HepG2 (cell line): ENCODE data around the gene TMEM86B. TPM values are rescaled to one million over a fixed set of nuclear protein-coding genes. Genes with fewer than 3 reads are reported as not detected.

ENCODE experiments used
- CC2D1A ChIP-seq: sonication (generic); formaldehyde crosslinking; IDR thresholded peaks from 2 replicates; pipeline ENCODE4 v1.8.1; 2023; ENCODE audit warnings: mild to moderate bottlenecking, missing genetic modification reagents
- ETV6 ChIP-seq: sonication (generic); formaldehyde crosslinking; conservative IDR thresholded peaks from 2 replicates; pipeline ENCODE4 v1.4.0; 2020; ENCODE audit warnings: missing genetic modification reagents
- HDAC2 ChIP-seq: sonication (generic); formaldehyde crosslinking; IDR thresholded peaks from 2 replicates; pipeline ENCODE4 v1.4.0; 2020; ENCODE audit warnings: missing genetic modification reagents
- HOXA5 ChIP-seq: sonication (generic); formaldehyde crosslinking; IDR thresholded peaks from 2 replicates; pipeline ENCODE4 v1.4.0; 2020; ENCODE audit warnings: missing genetic modification reagents
- IRF2 ChIP-seq: IDR thresholded peaks from 2 replicates; pipeline ENCODE4 v1.6.1; 2018; ENCODE audit warnings: missing genetic modification reagents, missing compliant biosample characterization
- KDM2A ChIP-seq: sonication (generic); formaldehyde crosslinking; IDR thresholded peaks from 2 replicates; pipeline ENCODE4 v1.4.0; 2020; ENCODE audit warnings: low read depth, missing genetic modification reagents, borderline replicate concordance
- KMT2A ChIP-seq: sonication (generic); formaldehyde crosslinking; IDR thresholded peaks from 2 replicates; pipeline ENCODE4 v1.4.0; 2020; ENCODE audit warnings: missing genetic modification reagents
- SMAD1 ChIP-seq: sonication (generic); formaldehyde crosslinking; IDR thresholded peaks from 2 replicates; pipeline ENCODE4 v1.4.0; 2020; ENCODE audit warnings: missing genetic modification reagents, low read depth, mild to moderate bottlenecking, borderline replicate concordance
- SUZ12 ChIP-seq: fragments of 150-350 bp; IDR thresholded peaks from 2 replicates; pipeline ENCODE4 v1.6.1; 2014; ENCODE audit warnings: low read depth, low read length
- ZBTB7A ChIP-seq: sonication (generic); formaldehyde crosslinking; IDR thresholded peaks from 2 replicates; pipeline ENCODE4 v1.8.0; 2022; ENCODE audit warnings: mild to moderate bottlenecking, missing genetic modification reagents
- ZEB1 ChIP-seq: IDR thresholded peaks from 2 replicates; pipeline ENCODE4 v1.6.1; 2012; ENCODE audit warnings: mild to moderate bottlenecking, low read depth, inconsistent platforms; ENCODE audit not compliant: insufficient replicate concordance
- ZNF224 ChIP-seq: sonication (generic); formaldehyde crosslinking; IDR thresholded peaks from 2 replicates; pipeline ENCODE4 v1.5.0; 2020; ENCODE audit warnings: mild to moderate bottlenecking, missing genetic modification reagents
- ZNF468 ChIP-seq: sonication (generic); formaldehyde crosslinking; IDR thresholded peaks from 2 replicates; pipeline ENCODE4 v1.8.0; 2022; ENCODE audit warnings: mild to moderate bottlenecking, moderate library complexity, missing genetic modification reagents
- ZNF589 ChIP-seq: sonication (generic); formaldehyde crosslinking; conservative IDR thresholded peaks from 2 replicates; pipeline ENCODE4 v1.8.0; 2022; ENCODE audit warnings: mild to moderate bottlenecking, moderate library complexity, missing genetic modification reagents
- ZNF713 ChIP-seq: sonication (generic); formaldehyde crosslinking; IDR thresholded peaks from 2 replicates; pipeline ENCODE4 v1.4.0; 2020; ENCODE audit warnings: mild to moderate bottlenecking, missing genetic modification reagents
- ZNF83 ChIP-seq: sonication (generic); formaldehyde crosslinking; IDR thresholded peaks from 2 replicates; pipeline ENCODE4 v1.4.0; 2020; ENCODE audit warnings: missing genetic modification reagents, mild to moderate bottlenecking, borderline replicate concordance
- ZSCAN30 ChIP-seq: sonication (generic); formaldehyde crosslinking; IDR thresholded peaks from 2 replicates; pipeline ENCODE4 v1.5.0; 2020; ENCODE audit warnings: mild to moderate bottlenecking, missing genetic modification reagents
- polyA plus RNA-seq, 8 experiments: library from polyadenylated mRNA; depleted of rRNA in 3 of 8; stranded (reverse) in 7 of 8; unstranded in 1 of 8; fragments of >200 nt; fragmentation: Illumina TruSeq in 4 of 8; extraction: Trizol in 4 of 8; gene quantifications; 2 replicates each; pipeline versions ENCODE4 v1.2.1 to v1.2.3, GENCODE V29; 2011 to 2016; ENCODE audit warnings: low read depth in 4 of 8, missing spikeins in 1 of 8, mixed read lengths in 1 of 8; ENCODE audit not compliant: insufficient read depth in 1 of 8
- total RNA-seq, 5 experiments: library from RNA; depleted of rRNA; stranded (reverse); fragments of >200 nt; fragmentation: Illumina TruSeq; extraction: Trizol; gene quantifications; 2 replicates each; pipeline ENCODE4 v1.2.3, GENCODE V29; 2016; ENCODE audit warnings: low read depth in 1 of 5
- TF ChIP-seq, protein P1 (sequence below): sonication (generic); formaldehyde crosslinking; IDR thresholded peaks from 2 replicates; pipeline ENCODE4 v1.8.0; 2022; ENCODE audit warnings: mild to moderate bottlenecking, missing genetic modification reagents, moderate library complexity
- TF ChIP-seq, protein P2 (sequence below): sonication (generic); formaldehyde crosslinking; IDR thresholded peaks from 2 replicates; pipeline ENCODE4 v1.8.0; 2022; ENCODE audit warnings: mild to moderate bottlenecking, missing genetic modification reagents, moderate library complexity
- TF ChIP-seq, protein P3 (sequence below): sonication (generic); formaldehyde crosslinking; IDR thresholded peaks from 2 replicates; pipeline ENCODE4 v1.4.0; 2020; ENCODE audit warnings: mild to moderate bottlenecking, missing genetic modification reagents
- TF ChIP-seq, protein P4 (sequence below): sonication (generic); formaldehyde crosslinking; IDR thresholded peaks from 2 replicates; pipeline ENCODE4 v1.5.1; 2020; ENCODE audit warnings: missing genetic modification reagents, mild to moderate bottlenecking, borderline replicate concordance
- TF ChIP-seq, protein P5 (sequence below): sonication (generic); formaldehyde crosslinking; IDR thresholded peaks from 2 replicates; pipeline ENCODE4 v1.5.0; 2020; ENCODE audit warnings: missing genetic modification reagents, mild to moderate bottlenecking, borderline replicate concordance

TMEM86B gene
- total and polyA plus RNA-seq, 2 of the 13 experiments (the other 11 are each of a cell fraction or from before 2014, with no cell fraction given): 7.7 to 9.6 TPM

DNA sequence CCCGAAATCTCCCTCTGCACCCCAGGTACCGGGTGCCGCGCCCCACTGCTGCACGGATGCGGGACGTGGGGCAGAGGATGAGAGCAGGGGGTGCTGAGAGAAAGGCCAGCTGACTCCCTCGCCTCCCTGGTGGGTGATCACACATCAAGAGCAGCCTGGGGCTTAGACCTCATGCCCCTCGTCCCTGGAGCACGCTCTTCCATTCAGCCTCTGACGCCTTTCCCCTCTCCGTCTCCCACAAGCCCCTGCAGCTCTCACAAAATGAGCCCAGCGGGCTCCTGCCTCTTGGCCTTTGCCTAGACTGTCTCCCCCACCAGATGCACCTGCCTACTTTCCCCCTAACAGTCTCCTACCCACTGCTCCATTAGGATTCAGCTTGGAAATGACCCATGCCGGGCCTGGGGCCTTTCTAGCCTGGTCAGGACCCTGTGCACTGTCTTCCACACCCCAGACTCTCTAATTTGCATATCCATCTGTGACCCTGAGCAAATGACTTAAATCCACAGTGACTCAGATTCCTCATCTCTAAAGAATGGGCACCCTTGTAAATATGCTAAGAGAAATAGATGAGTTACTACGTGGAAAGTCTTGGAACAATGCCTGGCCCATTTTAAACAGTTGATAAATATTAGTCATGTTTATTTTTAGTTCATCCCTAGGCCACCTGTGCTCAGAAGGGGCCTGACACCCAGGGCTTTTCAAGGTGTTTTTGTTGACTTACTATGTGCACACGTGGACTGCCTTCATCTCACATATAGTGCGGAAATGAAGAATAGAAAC, 18.7 kb downstream of the TMEM86B start (continued):
- TF ChIP-seq, protein P1, sequence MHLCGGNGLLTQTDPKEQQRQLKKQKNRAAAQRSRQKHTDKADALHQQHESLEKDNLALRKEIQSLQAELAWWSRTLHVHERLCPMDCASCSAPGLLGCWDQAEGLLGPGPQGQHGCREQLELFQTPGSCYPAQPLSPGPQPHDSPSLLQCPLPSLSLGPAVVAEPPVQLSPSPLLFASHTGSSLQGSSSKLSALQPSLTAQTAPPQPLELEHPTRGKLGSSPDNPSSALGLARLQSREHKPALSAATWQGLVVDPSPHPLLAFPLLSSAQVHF (CRISPR knock-in tag): no peak
- TF ChIP-seq, protein P2, sequence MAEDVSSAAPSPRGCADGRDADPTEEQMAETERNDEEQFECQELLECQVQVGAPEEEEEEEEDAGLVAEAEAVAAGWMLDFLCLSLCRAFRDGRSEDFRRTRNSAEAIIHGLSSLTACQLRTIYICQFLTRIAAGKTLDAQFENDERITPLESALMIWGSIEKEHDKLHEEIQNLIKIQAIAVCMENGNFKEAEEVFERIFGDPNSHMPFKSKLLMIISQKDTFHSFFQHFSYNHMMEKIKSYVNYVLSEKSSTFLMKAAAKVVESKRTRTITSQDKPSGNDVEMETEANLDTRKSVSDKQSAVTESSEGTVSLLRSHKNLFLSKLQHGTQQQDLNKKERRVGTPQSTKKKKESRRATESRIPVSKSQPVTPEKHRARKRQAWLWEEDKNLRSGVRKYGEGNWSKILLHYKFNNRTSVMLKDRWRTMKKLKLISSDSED (CRISPR knock-in tag): no peak
- TF ChIP-seq, protein P3, sequence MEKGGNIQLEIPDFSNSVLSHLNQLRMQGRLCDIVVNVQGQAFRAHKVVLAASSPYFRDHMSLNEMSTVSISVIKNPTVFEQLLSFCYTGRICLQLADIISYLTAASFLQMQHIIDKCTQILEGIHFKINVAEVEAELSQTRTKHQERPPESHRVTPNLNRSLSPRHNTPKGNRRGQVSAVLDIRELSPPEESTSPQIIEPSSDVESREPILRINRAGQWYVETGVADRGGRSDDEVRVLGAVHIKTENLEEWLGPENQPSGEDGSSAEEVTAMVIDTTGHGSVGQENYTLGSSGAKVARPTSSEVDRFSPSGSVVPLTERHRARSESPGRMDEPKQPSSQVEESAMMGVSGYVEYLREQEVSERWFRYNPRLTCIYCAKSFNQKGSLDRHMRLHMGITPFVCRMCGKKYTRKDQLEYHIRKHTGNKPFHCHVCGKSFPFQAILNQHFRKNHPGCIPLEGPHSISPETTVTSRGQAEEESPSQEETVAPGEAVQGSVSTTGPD (CRISPR knock-in tag): 0 out of 2 replicates have a peak, but pooled peaks have one; percentile 37
- peak; percentile 35; the same call in 1 of the 2 replicates for TF ChIP-seq SMAD1
- peak; percentile 73 for TF ChIP-seq ZEB1
- no peak for TF ChIP-seq HOXA5
- TF ChIP-seq, protein P4, sequence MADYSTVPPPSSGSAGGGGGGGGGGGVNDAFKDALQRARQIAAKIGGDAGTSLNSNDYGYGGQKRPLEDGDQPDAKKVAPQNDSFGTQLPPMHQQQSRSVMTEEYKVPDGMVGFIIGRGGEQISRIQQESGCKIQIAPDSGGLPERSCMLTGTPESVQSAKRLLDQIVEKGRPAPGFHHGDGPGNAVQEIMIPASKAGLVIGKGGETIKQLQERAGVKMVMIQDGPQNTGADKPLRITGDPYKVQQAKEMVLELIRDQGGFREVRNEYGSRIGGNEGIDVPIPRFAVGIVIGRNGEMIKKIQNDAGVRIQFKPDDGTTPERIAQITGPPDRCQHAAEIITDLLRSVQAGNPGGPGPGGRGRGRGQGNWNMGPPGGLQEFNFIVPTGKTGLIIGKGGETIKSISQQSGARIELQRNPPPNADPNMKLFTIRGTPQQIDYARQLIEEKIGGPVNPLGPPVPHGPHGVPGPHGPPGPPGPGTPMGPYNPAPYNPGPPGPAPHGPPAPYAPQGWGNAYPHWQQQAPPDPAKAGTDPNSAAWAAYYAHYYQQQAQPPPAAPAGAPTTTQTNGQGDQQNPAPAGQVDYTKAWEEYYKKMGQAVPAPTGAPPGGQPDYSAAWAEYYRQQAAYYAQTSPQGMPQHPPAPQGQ (CRISPR knock-in tag): no peak
- TF ChIP-seq CC2D1A (CRISPR knock-in tag): no peak
- TF ChIP-seq ZNF224 (CRISPR knock-in tag): no peak
- TF ChIP-seq ZNF468: no peak
- TF ChIP-seq ZSCAN30 (CRISPR knock-in tag): no peak
- no peak for TF ChIP-seq IRF2 (CRISPR knock-in tag)
- no peak for TF ChIP-seq ETV6 (CRISPR knock-in tag)
- TF ChIP-seq ZNF83 (CRISPR knock-in tag): peak; percentile 74; the same call in 1 of the 2 replicates
- 0 out of 2 replicates have a peak, but pooled peaks have one; percentile 22 for TF ChIP-seq ZNF589
- TF ChIP-seq, protein P5, sequence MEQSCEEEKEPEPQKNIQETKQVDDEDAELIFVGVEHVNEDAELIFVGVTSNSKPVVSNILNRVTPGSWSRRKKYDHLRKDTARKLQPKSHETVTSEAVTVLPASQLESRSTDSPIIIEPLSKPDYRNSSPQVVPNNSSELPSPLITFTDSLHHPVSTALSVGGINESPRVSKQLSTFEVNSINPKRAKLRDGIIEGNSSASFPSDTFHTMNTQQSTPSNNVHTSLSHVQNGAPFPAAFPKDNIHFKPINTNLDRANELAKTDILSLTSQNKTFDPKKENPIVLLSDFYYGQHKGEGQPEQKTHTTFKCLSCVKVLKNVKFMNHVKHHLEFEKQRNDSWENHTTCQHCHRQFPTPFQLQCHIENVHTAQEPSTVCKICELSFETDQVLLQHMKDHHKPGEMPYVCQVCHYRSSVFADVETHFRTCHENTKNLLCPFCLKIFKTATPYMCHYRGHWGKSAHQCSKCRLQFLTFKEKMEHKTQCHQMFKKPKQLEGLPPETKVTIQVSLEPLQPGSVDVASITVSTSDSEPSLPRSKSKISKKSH (CRISPR knock-in tag): peak; percentile 88; the same call in 1 of the 2 replicates
- TF ChIP-seq SUZ12: no peak
- TF ChIP-seq KDM2A (CRISPR knock-in tag): no peak
- no peak for TF ChIP-seq ZNF713 (CRISPR knock-in tag)
- peak; percentile 45; the same call in 1 of the 2 replicates for TF ChIP-seq ZBTB7A (CRISPR knock-in tag)
- TF ChIP-seq KMT2A (CRISPR knock-in tag): no peak
- TF ChIP-seq HDAC2 (CRISPR knock-in tag): no peak
